Measurements from ENCODE around the gene CRYL1.
"Not testable (repeated sequence)": the region's sequence is repeated elsewhere in the genome, so short reads cannot be mapped to it uniquely, and the experiment has no call there.

CRYL1 gene

DNA sequence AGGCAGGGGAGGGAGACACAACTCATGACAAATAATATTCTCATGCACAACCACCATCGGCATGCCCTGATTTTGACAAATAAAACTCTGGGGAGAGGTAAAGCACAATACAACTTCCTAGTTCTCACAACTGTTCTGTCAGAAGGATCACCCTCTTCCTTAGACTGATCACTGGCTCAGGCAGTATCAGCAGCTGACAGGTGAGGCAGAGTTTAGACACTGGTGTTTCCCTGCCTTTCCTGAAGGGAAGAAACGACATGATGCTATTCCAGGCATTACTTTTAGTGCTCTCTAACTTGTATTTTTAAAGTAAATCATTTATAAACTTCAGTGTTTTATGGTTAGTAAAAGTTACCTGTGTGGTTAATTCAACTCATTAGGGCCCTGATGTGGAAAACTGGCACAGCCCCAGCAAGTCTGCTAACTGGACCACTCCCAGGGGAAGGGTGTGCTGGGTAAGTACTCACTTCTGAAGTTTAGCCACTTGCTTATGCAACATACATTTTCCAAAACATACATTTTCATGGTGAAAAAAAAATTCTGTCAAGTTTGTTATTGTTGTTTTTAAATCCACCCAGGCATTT is 82.8 kb downstream of the CRYL1 start:
- DNase-seq: no peak

DNA sequence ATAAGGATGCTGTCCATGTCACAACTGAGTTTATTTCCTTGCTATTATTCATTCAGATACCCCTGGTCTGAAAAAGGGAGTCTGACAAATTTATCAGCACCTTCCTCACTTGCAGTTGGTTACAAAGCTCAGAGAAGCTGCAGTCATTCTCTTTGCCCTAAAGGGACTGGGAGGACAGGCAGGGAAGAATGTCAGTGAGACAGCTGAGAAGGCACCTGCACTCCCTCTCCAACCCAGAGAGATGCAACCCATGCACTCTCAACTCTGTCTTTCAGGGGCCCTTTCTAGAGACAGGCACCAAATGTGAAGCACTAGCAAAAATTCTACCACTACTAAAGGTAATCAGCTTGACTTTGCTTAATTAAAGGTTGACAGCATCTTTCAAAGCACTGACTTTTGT is 83.3 kb downstream of the CRYL1 start:
- DNase-seq: no peak

DNA sequence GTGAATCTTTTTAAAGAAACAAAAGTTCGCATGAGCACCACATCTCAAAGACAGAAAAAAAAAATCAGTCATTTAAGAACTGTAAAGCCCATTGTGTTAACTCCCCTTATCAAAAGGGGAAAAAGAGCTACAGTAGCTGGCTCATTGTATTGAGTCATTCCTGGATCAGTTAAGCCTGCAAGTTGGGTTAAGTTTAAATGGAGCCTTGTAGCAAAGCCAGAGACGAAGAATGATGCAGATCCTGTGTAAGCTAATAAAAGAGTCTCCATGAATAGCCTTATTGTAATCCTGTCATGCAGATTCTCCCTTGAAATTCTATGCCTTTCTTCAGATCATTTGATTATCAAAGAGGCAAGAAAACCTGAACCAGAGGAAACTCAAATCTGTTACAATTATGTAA is 83.8 kb downstream of the CRYL1 start:
- peak; percentile 41 for DNase-seq

DNA sequence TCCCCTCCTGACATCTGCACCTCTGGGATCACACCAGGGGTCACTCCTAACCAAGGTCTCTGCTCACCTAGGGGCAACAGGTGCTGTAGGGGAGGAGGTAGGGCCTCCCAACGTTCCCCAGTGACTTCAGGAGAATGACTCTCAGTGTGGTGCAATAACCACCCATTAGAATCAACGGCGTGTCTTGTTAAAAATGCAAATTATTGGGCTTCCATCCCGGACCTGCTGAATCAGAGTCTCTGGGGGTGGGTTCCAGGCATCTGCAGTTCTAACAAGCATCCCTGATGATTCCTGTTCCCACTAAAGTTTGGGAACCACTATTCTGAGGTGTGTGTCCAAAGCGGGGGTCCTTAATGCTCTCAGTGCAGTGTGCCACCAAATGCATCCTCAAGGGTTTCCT is 84.6 kb downstream of the CRYL1 start:
- no peak for DNase-seq

DNA sequence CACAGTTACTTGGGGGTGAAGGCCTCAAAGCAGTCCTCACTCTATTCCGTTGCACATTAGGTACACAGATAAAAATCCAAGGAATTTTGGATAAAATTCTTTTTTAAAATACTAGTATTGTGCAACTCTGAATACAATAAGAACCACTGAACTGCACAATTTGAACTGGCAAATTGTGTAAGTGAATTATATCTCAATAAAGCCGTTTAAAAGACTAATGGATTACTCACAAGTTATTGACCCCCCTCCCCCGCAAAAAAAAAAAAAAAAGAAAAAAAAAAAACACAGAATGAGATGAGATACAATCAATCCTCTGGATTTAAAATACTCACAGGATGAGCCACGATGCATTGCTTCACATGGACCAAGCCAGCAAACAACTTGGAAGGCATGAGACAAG is 86.4 kb downstream of the CRYL1 start:
- DNase-seq: no peak

DNA sequence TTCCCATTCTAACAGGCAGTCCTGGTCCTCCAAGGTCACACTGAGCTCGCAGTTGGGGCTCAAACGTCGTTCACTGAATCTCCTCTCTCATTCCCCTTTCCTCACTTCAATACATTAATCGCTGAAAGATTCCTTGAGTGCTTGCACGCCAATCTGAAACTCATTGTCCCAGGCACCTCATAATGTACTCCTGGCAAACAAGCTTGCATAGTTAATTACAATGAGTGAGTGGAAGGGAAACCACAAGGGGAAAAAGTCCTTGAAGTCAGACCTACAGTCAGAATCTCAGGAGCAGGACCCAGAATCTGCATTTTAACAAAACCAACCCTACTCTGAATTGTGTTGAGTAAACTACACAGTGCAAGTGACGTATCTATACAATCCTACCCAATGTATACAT is 86.9 kb downstream of the CRYL1 start:
- no peak for DNase-seq

DNA sequence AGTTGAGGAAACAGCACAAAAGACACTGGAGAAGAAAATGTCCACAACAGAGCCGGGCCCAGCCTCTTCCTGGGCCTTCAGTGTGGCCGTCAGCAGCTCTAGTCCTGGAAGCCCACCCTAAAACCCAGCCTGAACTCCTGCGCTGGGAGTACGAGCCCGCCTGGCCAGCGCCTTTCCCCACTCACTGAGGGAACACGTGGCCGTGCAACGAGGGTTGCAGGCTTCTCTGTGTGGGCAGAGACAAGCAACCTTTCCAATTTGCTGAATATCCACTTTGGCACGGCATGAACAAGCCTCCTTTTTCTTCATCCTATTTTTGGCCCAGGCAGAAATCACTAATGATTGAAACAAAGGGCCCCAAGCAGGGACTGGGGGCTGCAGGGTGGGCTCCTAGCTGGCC is 89.2 kb downstream of the CRYL1 start:
- DNase-seq: no peak

DNA sequence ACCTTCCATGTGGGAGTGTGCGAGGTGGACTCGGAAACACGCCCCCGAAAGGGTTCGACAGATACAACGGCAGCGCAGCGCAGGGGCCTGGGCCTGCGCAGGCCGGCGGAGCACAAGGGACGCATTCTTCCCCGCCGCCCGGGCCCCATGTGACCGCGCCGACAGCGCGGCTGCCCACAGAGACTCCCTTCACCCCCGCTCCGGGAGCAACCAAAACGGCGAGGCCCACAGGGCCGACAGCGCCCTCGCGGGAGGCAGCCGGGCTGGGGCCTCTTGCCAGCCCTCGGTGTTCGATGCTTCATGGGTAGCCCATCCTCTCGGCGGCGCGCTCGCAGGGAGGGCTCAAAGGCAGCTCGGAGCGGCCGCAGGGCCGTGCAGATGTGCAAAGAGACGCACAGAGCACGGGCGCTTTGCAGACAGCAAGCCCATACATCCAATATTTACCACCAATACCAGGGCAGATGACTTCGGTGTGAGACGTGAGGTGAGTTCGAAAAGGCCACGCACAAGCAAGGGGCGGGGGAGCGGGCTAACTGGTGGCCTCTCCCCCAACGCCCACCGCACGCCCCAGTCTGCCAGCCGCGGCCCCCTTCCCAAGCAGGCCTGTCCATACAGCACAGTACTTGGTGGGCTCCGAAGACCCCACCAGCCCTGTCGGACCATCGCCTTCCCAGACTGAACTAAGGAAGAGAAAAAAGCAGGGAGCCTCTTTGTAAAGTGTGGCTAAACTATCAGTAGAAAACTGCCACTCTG is 89.9 kb downstream of the CRYL1 start:
- no peak for DNase-seq

DNA sequence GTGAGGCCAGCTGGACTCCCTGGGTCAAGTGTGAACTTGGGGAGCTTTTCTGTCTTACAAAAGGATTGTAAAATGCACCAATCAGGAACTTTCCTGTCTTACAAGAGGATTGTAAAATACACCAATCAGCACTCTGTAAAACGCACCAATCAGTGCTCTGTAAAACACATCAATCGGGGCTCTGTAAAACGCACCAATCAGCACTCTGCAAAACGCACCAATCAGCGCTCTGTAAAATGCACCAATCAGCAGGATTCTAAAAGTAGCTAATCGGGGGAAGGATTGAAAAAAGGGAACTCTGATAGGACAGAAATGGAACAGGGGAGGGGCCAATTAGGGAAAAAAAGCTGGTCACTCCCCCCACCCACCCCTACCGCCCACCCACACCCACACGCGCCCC is 91.4 kb downstream of the CRYL1 start:
- DNase-seq: not testable (repeated sequence)

DNA sequence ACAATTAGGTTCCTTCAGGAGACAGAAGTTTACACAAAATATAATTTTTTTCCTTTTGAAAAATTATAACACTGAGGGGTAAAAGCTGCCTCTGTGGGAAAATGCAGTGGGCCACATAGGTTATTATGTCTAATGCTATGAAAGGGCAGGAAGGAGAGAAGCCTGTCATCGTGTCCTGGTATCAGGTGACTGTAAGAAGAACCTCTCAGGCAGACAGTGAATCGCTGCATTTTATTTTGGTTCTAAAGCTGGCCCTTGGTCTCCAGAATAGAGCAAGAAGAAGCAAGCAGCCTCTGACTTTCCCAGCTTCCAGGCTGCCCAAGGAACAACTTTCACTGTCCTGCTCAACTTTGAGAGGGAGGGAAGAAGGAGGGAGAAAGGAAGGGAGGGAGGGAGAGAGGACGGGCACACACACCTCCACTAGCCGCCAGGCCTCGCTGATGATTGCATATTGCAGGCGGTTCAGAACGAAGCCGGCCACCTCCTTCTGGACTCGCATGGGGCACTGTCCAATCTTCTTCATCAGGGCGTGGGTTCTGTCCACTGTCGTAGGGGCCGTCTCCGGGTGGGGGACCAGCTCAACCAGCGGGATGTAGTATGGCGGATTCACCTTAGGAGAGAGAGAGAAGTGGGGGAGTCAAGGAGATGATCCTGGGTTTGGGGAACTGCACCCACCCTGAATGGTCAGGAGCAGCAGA is 93.8 kb downstream of the CRYL1 start:
- no peak for DNase-seq

DNA sequence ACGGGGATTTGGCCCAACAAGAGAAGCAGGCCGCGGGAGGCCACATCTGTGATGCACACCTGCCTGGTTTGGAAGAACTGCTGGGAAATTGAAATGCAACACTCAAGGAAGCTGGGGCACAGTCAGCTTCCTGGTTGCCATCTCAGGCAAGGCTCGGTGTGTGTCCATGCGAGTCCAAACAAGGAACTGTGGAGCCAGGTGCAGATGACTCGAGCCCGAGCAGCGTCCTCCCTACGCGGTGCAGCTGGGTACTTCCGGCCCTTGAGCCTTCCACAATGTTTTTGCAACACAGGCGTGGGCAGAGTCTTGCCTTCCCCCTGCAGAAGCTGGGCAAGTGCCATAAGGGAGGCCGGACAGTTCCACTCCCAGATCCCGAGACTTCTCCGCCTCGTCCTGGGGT is 94.6 kb downstream of the CRYL1 start:
- no peak for DNase-seq

DNA sequence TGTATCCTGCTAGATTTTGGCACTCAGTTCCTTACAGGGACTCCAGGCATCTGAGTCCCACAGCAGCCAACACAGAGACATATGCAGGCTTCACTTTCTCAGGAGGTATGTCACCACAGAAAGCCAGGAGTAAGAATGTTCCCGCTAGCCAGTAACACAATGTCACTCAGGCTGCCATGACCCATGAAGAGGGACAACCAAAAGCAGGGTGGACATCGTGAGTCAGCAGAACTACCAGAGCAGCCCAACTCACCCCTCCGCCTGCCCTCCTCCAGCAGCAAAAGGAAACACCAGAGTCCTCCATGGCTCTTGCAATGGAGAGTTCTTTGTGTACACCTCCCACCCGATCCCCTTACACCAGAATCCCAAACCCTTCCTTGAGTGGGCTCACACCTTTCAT is 95.4 kb downstream of the CRYL1 start:
- DNase-seq: no peak

DNA sequence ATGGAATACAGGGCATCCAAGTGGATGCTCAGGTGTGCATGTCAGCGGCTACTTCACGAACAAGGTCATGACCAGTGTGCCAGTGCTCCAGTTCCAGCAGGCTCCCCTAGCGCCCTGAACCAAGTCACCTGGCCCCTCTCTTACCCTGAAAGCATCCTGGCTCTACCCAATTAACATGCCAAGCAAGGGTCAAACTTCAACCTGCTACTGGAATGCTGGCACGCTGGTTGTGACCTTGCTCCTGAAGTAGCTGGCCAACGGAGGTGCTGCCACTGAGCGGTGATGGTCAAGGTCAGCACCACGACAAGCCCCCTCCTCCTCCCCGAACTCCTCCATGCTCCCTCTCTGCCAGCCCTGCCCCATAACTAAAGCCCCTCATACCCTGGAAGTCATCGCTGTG is 96.0 kb downstream of the CRYL1 start:
- no peak for DNase-seq

DNA sequence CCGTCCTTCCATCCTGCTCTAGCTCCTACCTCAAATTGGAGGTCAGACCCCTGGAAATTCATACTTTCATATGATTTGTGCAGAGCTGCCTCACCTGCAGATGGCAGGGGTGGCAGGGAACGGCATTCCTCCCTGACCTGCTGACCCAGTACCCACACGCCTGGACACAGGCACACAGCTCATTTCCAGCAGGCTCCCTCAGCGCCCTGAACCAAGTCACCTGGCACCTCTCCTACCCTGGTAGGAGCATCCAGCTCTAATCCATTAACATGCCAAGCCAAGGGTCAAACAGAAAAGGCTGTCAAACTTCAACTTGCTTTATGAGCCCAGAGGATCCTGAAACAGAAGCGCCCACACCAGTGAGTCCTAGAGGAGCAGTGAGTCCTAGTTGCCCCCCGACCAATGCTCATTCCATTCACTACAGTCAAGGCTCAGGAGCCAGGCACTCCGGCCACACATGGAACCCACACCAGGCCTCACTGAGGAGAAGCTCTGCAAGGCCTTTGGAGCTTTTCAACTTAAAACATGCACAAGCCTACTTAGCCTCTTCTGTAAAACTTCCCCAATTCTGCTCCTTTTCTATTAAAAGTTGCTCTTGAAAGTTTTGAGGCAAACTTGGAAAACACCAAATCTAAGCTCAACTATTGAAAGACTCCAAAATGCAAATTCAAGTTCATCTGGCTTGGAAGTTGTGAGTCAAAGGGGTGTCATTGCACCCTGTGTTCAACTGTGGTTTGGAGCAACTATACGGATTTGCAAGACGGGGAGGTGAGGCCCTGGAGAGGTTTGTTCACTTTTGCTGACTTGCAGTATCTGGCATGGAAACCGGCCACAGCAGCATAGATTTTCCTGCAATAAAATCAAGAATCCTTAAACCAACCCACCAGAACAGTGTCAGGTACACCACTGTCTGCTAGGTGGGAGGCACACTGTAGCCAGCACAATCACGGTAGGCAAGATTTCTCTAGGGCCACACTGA is 96.7 kb downstream of the CRYL1 start:
- DNase-seq: no peak

DNA sequence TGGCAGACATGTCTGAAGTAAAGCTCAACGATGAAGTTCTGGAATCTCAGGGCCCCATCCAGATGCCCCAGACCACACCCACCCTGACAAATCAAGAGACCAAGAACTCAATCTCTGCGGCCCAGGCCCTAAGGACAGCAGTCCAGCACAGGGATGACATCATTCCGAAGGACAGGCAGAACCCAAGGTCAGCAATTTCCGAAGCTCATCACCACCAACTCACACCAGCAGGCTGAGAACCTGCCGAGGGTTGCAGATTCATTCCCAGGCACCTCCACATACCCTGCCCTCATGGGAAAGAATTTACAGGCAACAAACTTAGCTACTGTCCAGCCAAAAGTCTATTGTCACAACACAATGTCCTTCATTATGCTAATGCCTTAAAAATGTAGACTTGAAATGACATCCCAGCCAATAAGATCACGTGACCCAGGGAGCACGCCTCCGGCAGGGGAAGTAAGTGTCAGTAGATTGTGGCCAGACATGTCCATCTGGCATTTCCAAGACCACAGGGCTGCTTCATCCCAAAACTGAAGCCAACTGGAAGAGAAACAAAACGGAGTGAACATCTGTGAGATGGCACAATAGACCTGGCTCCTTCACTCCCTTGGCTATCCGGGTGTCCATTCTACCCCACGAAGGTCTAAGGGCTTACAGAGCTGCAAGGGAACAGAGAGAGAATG is 98.8 kb downstream of the CRYL1 start:
- DNase-seq: no peak

DNA sequence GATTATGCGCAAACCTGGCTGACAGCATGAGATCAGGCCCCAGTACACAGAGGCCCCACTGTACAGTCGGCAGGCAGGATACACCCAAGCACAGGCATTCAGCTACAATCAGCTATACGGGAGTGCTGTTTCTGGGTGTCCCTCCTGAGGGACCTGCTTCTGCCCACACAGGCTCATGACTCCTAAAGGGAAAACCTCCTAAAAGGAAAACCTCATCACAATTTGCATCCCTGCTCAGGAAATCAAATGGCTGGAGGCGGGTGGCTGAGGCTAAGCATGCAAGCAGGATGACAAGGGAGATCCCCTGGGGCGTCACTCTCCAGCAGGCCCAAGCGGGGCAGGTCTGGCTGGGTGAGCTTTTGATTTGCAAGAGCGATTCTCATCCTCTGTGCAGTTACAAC is 99.8 kb downstream of the CRYL1 start:
- DNase-seq: no peak

DNA sequence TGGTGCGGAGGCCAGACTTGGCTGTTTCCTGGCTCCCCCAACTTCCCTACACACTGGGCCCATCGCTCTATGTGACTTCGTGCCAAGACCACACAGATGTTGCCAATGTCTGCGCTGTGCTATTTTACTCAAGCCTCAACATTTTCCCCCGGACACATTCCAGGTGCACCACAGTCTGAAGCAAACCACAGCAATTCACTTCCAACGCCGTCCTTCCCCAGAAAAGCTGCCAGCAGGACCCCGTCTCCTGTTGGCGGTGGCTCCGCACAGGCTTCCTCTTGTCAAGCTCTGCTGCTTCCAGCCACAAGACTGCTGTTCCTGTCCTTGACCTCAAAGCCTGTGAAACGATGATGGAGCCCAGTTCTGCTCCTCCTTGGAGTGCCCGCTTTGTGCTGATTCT is 100.7 kb downstream of the CRYL1 start:
- DNase-seq: no peak

DNA sequence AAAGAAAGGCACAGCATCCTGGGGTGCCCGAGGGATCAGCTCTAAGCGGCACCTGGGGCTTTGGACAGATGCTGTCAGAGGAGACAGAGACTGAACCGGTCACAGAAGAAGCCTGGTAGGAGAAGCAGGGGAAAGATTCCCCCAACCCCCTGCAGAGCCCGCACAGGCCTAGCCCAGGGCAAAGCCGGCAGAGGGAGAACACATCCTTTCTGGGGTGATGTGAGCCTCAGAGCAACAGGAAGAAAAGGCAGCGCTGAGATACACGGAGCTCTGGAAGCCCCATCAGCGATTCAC is 101.2 kb downstream of the CRYL1 start:
- no peak for DNase-seq

DNA sequence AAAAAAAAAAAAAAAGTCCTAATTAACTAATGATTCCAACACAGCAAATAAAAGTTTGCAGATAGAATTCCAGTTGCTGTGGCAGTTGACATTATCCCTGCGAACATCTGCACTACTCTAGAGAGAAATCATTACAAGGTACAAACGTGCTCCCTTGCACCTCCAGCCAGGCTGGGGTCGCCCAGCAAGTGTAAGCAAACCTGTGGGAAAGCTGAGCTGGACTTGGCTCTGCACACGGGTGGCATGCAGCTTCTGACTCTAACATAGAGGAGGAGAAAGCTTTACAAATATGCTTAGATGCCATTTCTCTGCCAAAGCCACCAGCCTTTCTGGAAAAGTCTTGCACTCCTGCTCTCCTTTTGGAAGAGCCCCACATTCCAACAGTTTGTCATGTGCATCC is 103.3 kb downstream of the CRYL1 start:
- no peak for DNase-seq

DNA sequence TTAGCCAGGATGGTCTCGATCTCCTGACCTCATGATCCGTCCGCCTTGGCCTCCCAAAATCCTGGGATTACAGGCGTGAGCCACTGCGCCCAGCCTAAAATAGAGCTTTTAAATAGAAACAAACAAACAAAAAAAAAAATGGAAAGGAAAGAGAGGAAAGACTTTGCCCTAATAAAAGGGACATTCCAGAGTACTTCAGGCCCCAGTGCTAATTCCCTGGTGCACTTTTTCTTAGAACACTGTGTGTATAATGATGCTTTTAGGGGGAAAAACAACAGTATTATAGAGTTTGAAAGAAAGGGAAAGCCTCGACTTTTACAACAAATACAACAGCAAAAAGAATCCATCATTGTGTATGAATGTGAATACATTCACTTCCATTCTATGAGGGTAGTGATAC is 104.7 kb downstream of the CRYL1 start:
- DNase-seq: no peak

DNA sequence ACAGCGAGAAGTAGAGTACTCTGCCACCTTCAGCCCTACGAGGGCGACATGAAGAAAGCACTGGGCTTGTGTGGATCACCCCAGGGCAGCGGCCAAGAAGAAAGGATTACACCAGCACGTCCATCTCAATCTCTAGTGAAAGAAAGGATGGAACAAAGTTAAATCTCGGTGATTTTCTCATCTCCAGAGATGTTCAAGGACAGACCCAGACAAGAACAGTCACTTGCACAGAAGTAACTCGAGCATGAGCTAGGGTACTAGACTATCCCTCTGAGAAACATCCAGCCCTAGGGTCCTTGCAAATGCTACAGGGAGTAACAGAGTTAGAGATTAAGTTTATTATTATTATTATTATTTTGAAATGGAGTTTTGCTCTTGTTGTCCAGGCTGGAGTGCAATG is 106.7 kb downstream of the CRYL1 start:
- DNase-seq: no peak

DNA sequence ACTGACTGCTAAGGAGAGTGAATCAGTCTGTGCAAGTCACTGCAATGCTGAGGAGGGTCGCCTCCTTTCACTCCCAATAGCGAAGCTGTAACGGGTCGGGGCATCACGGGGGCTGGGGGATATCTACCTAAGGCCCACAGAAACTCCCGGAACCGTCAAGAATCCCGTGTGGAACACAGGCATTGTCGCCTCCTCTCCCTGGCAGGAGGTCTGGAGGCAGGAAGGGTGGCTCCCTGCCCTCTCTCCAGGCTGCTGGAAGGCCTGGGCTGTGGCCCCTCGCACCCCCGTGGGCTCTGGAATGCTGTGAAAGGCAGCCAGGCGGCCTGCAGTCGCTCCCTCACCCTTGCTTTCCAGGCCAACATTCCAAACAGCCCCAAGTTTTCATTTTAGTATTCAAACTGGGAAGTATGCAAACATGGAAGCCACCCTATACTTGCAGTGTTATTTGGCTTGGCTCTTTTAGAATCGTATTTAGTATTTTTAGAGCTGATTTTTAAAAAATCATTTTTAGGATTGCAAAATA is 109.4 kb downstream of the CRYL1 start:
- DNase-seq: no peak

DNA sequence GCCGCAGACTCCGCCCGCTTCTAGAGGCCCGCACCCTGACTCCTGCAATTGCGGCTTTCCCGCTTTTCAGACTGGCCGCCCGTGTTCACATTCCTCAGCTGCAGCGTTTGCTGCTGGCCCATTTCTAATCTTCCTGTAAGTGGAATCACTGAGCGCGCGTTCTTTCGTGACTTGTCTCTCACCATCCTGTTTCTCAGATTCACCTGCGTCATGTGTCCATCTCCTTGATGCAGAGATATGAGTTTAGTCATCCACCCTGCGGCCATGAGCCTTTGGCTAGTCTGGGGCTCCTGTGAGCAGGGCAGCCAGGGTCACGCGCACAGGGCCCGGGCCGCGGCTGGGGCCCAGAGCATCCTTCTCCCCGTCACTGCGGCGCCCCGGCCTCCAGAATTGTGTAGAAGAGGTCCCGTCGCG is 110.0 kb downstream of the CRYL1 start:
- no peak for DNase-seq
